Peyer's patch (tissue), 4 donors: ENCODE measurements around the gene KDM3A. TPM values are rescaled to one million over a fixed set of nuclear protein-coding genes. Genes with fewer than 3 reads are reported as not detected.

Experiments used
- DNase-seq, 3 donors: peaks; one replicate each; pipeline ENCODE4 v3.0.0-alpha.2; 2017 to 2019
- H3K27ac ChIP-seq, 4 donors: fragments of 200-600 bp; sonication (generic); one replicate each; pipeline ENCODE4 v1.5.1; 2016 to 2019
- H3K27me3 ChIP-seq, 2 donors: fragments of 200-600 bp; sonication (generic); one replicate each; pipeline ENCODE4 v1.5.1; 2019
- H3K36me3 ChIP-seq, 3 donors: fragments of 200-600 bp; sonication (generic); one replicate each; pipeline ENCODE4 v1.5.1; 2016 to 2019
- H3K4me1 ChIP-seq, 4 donors: fragments of 200-600 bp; sonication (generic); one replicate each; pipeline ENCODE4 v1.5.1; 2016 to 2019
- H3K4me3 ChIP-seq, 4 donors: fragments of 200-600 bp; sonication (generic); 1 replicate in 3 of 4; 2 replicates in 1 of 4; pipeline ENCODE4 v1.5.1; 2016 to 2019; ENCODE audit warnings: mild to moderate bottlenecking in 1 of 4
- H3K9me3 ChIP-seq, 4 donors: fragments of 200-600 bp; sonication (generic); one replicate each; pipeline ENCODE4 v1.5.1; 2016 to 2019; ENCODE audit warnings: mild to moderate bottlenecking in 1 of 4
- POLR2A ChIP-seq, 2 donors: fragments of 450-650 bp; IDR thresholded peaks; one replicate each; pipeline ENCODE4 v1.5.1; 2017; ENCODE audit warnings: antibody characterized with exemption in 2 of 2, mild to moderate bottlenecking in 2 of 2, moderate library complexity in 2 of 2
- small RNA-seq, 2 donors: library from RNA; depleted of rRNA; stranded (forward); fragments of <200 nt; gene quantifications; one replicate each; pipeline ENCODE3, GENCODE V24; 2016
- total RNA-seq, 4 donors: library from RNA; depleted of rRNA; stranded (reverse); fragments of >200 nt; gene quantifications; one replicate each; pipeline ENCODE4 v1.1.0, GENCODE V29; 2016
- TF ChIP-seq, protein P1 (sequence below), 6 experiments: fragments of 450-650 bp in 4 of 6; fragments of 200-600 bp in 2 of 6; sonication (generic) in 1 of 6; IDR thresholded peaks; one replicate each; pipeline ENCODE4 v1.5.1; 2017 to 2019; ENCODE audit warnings: antibody characterized with exemption in 6 of 6, mild to moderate bottlenecking in 3 of 6, moderate library complexity in 1 of 6

KDM3A gene
- total RNA-seq, 4 donors from 2014 or later: 42.9 to 93.1 (median 61.1) TPM

DNA sequence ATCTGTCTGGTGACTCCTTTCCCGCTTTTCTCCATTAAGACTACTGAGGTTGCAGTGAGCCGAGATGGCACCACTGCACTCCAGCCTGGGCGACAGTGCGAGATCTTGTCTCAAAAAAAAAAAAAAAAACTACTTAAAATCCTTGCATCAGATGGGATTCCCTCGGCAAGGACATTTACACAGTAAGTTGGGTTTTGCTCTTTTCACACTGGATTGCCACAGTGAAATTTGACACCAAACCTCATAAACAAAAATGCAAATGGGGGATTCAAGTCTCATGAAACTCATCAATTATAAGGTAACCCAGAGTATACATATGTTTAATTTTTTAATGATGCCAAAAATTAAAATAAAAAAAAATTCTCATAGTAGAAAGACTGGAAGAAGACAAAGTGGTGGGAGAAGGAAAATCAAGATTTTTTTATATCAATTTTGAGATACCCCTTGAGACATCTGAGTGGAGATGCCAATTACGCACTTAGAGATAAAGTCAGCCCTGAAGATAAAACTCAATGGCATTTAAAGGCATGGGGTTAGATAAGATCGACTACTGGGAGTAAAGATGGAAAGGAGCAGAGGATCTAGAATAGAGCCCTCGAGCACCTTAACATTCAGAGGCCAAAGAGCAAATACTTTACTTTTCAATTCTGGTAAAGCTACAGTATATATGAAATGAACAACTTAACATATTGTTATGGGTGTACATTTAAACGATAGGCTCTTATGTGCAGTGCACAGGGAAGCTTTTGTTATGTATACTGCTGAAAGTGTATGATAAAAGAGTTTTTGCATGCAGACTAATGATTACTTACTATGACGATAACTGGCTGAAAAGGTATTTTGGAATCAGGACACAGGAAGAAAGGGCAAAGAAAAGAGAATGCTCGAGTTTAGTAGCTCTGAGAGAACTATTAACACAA, 84.5 kb downstream of the KDM3A start:
- Histone ChIP-seq H3K27me3 (no peaks in the 10 kb centered on the region), H3K4me1 (no peaks in the 10 kb centered on the region), H3K36me3 (peaks cover 0 to 19% (median 0%) of the 10 kb centered on the region in 3 donors), H3K9me3 (no peaks in the 10 kb centered on the region), H3K27ac (no peak overlapping the region), H3K4me3 (no peak overlapping the region)
- TF ChIP-seq, protein P1, sequence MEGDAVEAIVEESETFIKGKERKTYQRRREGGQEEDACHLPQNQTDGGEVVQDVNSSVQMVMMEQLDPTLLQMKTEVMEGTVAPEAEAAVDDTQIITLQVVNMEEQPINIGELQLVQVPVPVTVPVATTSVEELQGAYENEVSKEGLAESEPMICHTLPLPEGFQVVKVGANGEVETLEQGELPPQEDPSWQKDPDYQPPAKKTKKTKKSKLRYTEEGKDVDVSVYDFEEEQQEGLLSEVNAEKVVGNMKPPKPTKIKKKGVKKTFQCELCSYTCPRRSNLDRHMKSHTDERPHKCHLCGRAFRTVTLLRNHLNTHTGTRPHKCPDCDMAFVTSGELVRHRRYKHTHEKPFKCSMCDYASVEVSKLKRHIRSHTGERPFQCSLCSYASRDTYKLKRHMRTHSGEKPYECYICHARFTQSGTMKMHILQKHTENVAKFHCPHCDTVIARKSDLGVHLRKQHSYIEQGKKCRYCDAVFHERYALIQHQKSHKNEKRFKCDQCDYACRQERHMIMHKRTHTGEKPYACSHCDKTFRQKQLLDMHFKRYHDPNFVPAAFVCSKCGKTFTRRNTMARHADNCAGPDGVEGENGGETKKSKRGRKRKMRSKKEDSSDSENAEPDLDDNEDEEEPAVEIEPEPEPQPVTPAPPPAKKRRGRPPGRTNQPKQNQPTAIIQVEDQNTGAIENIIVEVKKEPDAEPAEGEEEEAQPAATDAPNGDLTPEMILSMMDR (IDR thresholded peaks at IDR 0.05): no peak
- TF ChIP-seq POLR2A (IDR thresholded peaks at IDR 0.05): no peak
- DNase-seq: no peak

DNA sequence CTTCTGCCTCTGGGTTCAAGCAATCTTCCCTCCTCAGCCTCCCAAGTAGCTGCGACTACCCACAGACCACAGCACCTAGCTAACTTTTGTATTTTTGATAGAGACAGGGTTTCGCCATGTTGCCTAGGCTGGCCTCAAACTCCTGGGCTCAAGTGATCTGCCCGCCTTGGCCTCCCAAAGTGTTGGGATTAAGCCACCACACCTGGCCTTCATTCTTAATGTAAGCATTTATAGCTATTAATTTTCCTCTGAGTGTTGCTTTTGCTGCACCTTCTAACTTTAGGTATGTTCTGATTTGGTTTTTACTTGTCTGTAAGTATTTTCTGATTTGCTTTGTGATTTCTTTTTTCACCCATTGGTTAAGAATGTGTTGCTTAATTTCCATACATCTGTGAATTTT, 92.4 kb downstream of the KDM3A start:
- no peak for DNase-seq
- TF ChIP-seq, protein P1 (IDR thresholded peaks at IDR 0.05): no peak
- TF ChIP-seq POLR2A (IDR thresholded peaks at IDR 0.05): no peak
- H3K27me3 ChIP-seq: no peaks in the 10 kb centered on the region
- H3K27ac ChIP-seq: no peak overlapping the region
- no peaks in the 10 kb centered on the region for H3K9me3 ChIP-seq
- H3K4me1 ChIP-seq: no peaks in the 10 kb centered on the region
- H3K4me3 ChIP-seq: no peak overlapping the region
- peaks cover 0 to 6% (median 0%) of the 10 kb centered on the region in 3 donors for H3K36me3 ChIP-seq

DNA sequence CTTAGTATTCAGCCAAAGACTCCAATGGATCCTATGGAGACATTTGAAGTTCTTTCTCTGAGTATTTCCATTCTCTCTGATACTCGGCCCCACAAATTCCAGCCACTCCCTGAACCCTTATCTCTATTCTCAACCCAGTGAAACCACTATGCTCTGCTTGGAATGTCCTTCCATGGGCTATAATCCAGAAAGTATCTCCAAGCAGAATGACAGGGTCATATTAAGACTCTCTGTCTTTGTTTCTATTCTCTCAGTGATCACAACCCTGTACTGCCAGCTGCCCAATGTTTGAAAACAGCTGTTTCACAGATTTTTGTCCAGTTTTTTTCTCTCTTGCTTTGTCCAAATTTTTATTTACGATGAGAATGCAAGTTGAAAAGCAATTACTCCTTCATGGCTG, 100.2 kb downstream of the KDM3A start:
- DNase-seq: no peak
- Histone ChIP-seq H3K4me3 (no peak overlapping the region), H3K9me3 (peaks cover 0 to 7% (median 0%) of the 10 kb centered on the region in 4 donors), H3K27ac (no peak overlapping the region), H3K36me3 (peaks cover 0 to 9% (median 0%) of the 10 kb centered on the region in 3 donors), H3K27me3 (no peaks in the 10 kb centered on the region), H3K4me1 (no peaks in the 10 kb centered on the region)
- TF ChIP-seq POLR2A (IDR thresholded peaks at IDR 0.05): no peak
- TF ChIP-seq, protein P1 (IDR thresholded peaks at IDR 0.05): no peak

Small RNAs within 50 kb of the gene (small RNA-seq; reads per million reads assigned to genes)
- 0 reads per million in 2 donors for gene RNU6-640P

Other genes starting within 250 kb of the KDM3A start
- 100 to 1,000 TPM in 1 of 4 donors, 10 to 100 TPM in 3; 53.8 to 126 (median 67.6) TPM for gene IMMT, start 245.9 kb upstream of the KDM3A start, total RNA-seq
- gene MRPL35, start 241.9 kb upstream of the KDM3A start, total RNA-seq: 10 to 100 TPM; 16.5 to 60.4 (median 33.8) TPM
- gene REEP1, start 103.7 kb upstream of the KDM3A start, total RNA-seq: 10 to 100 TPM in 1 of 4 donors, 1 to 10 TPM in 3; 1.7 to 12.0 (median 3.6) TPM
- 100 to 1,000 TPM; 104 to 139 (median 122) TPM for gene CHMP3, start 122.1 kb downstream of the KDM3A start, total RNA-seq
- gene RNF103, start 182.5 kb downstream of the KDM3A start, total RNA-seq: 100 to 1,000 TPM in 2 of 4 donors, 10 to 100 TPM in 2; 22.3 to 127 (median 102) TPM